CD4-positive, alpha-beta T cell treated with Interleukin-4 for 4 hours (primary cell): ENCODE measurements around the gene PCED1A.
"Not testable (repeated sequence)": the region's sequence is repeated elsewhere in the genome, so short reads cannot be mapped to it uniquely, and the experiment has no call there.

Experiments used
- DNase-seq: peaks from one replicate; pipeline ENCODE4 v3.0.0-alpha.2; 2020

Gene PCED1A

GRCh38 chr20:2865630-2866029, 25.2 kb upstream of the PCED1A start:
- peak; percentile 36 for DNase-seq

- DNase-seq: no peak
Observed at GRCh38 chr20:2865101-2865500, 24.6 kb upstream of the PCED1A start.

- DNase-seq: no peak
Observed at GRCh38 chr20:2864626-2865025, 24.2 kb upstream of the PCED1A start.

GRCh38 chr20:2859330-2860121, 19.1 kb upstream of the PCED1A start:
- DNase-seq: no peak

- DNase-seq: no peak
Observed at GRCh38 chr20:2858591-2858990, 18.1 kb upstream of the PCED1A start.

- no peak for DNase-seq
Observed at GRCh38 chr20:2851086-2851485, 10.6 kb upstream of the PCED1A start.

- no peak for DNase-seq
Observed at GRCh38 chr20:2849529-2849928, 9.1 kb upstream of the PCED1A start.

GRCh38 chr20:2847802-2848201, 7.3 kb upstream of the PCED1A start:
- no peak for DNase-seq

GRCh38 chr20:2846698-2847097, 6.2 kb upstream of the PCED1A start:
- no peak for DNase-seq

- no peak for DNase-seq
Observed at GRCh38 chr20:2845607-2846006, 5.2 kb upstream of the PCED1A start.

- DNase-seq: peak; percentile 12
Observed at GRCh38 chr20:2840967-2841531, 594 bp upstream of the PCED1A start.

- no peak for DNase-seq
Observed at GRCh38 chr20:2839732-2840137, 720 bp downstream of the PCED1A start.

GRCh38 chr20:2838847-2839671, 1.4 kb downstream of the PCED1A start:
- no peak for DNase-seq

GRCh38 chr20:2838170-2838797, 2.2 kb downstream of the PCED1A start:
- DNase-seq: no peak

GRCh38 chr20:2837221-2837960, 3.1 kb downstream of the PCED1A start:
- DNase-seq: no peak

- no peak for DNase-seq
Observed at GRCh38 chr20:2836035-2836434, 4.4 kb downstream of the PCED1A start.

- no peak for DNase-seq
Observed at GRCh38 chr20:2835331-2835796, 5.1 kb downstream of the PCED1A start.

- DNase-seq: no peak
Observed at GRCh38 chr20:2834401-2835110, 5.9 kb downstream of the PCED1A start.

GRCh38 chr20:2833761-2834160, 6.7 kb downstream of the PCED1A start:
- DNase-seq: no peak

- DNase-seq: not testable (repeated sequence)
Observed at GRCh38 chr20:2831206-2831605, 9.2 kb downstream of the PCED1A start.

GRCh38 chr20:2829376-2829775, 11.1 kb downstream of the PCED1A start:
- no peak for DNase-seq

GRCh38 chr20:2826655-2827054, 13.8 kb downstream of the PCED1A start:
- DNase-seq: no peak
